ENCODE results near the gene COG1.

DNA sequence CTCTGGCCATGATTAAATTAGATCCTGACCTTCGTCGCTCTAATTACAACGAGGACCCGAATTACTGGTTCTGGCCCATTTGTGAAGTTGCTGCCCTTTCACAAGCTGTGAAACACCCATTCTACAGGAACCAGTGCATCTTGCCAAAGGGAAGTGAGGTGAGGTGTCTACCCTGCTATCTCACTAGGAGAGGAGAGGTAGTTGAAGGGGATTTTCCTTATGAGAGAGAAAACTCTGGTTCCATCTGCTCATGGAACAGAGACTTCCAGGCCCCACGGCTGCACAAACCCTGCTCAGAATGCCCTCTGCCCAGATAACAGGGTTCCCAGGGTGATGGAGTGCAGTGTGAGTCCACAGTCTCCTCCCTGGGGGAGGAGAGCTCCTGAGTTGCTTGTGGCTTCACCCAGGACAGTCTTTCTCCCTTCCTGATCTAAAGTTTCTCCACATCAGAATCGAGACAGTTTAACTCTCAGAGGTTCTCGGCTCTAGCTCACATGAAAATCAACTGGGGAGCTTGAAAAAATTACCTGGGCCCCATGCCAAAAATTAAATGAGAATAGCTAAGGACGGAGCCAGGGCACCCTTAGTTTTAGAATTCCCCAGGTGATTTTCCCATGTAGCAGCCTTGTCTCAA is 35.9 kb upstream of the COG1 start:
- TF ChIP-seq CTCF (IDR thresholded peaks at IDR 0.05) (no peak), POLR2A (IDR thresholded peaks at IDR 0.05) (no peak)
